ENCODE data around the gene PAQR9.

DNA sequence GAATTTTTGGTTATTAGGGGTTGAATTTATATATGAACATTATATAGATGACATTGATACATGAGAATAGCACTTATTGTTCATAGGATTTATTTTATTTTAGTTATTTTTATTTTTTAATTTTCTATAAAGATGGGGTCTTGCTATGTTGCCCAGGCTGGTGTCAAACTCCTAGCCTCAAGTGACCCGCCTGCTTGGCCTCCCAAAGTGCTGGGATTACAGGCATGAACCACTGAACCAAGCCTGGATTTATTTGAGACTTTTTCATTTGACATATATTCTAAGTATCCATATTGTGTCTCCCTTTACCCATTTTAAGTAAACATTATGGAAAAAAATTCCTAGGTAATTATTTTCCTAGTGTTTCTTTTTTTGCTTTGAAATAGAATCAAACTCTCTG, 12.5 kb downstream of the PAQR9 start:
- TF ChIP-seq CTCF (IDR thresholded peaks at IDR 0.05 in 2 of 3, conservative IDR thresholded peaks at IDR 0.05 in 1 of 3; ENCODE audit: borderline replicate concordance in 1 of 3, insufficient read depth in 1 of 3, low read depth in 2 of 3, low read length in 2 of 3) (no peak), EZH2 (IDR thresholded peaks at IDR 0.05) (no peak), REST (IDR thresholded peaks at IDR 0.05; ENCODE audit: low read depth) (no peak), POLR2A (IDR thresholded peaks at IDR 0.05; ENCODE audit: borderline replicate concordance, extremely low read depth, insufficient read depth, insufficient read length) (no peak), MAX (IDR thresholded peaks at IDR 0.05) (no peak), ATF3 (IDR thresholded peaks at IDR 0.05) (no peak), SIN3A (IDR thresholded peaks at IDR 0.05; ENCODE audit: low read depth) (no peak), TCF7L2 (IDR thresholded peaks at IDR 0.05; ENCODE audit: borderline replicate concordance, extremely low read depth, insufficient read depth, insufficient read length) (no peak), ZNF274 (IDR thresholded peaks at IDR 0.05; ENCODE audit: low read depth, low read length) (no peak), JUND (IDR thresholded peaks at IDR 0.05) (no peak)
